ES-I3 (cell line): Measurements from ENCODE around the gene KIF22.
A peak's percentile ranks its signal among the peaks of the same experiment; 100 is the strongest.
"Not testable (repeated sequence)": the region's sequence is repeated elsewhere in the genome, so short reads cannot be mapped to it uniquely, and the experiment has no call there.

Source experiments
- H3K36me3 ChIP-seq: 2 replicates; pipeline ENCODE4 v1.6.1; 2013; ENCODE audit warnings: mild to moderate bottlenecking, low read length, control low read depth, moderate library complexity; ENCODE audit not compliant: insufficient read depth
- H3K4me1 ChIP-seq: 2 replicates; pipeline ENCODE4 v1.6.1; 2013; ENCODE audit warnings: mild to moderate bottlenecking, control low read depth, low read length; ENCODE audit not compliant: insufficient read depth
- H3K9ac ChIP-seq: 2 replicates; pipeline ENCODE4 v1.6.1; 2013; ENCODE audit warnings: low read depth, mild to moderate bottlenecking, low read length, moderate library complexity
- H3K9me3 ChIP-seq: 2 replicates; pipeline ENCODE4 v1.6.1; 2013; ENCODE audit warnings: mild to moderate bottlenecking, low read length, moderate library complexity; ENCODE audit not compliant: control insufficient read depth, insufficient read depth

KIF22 gene

DNA sequence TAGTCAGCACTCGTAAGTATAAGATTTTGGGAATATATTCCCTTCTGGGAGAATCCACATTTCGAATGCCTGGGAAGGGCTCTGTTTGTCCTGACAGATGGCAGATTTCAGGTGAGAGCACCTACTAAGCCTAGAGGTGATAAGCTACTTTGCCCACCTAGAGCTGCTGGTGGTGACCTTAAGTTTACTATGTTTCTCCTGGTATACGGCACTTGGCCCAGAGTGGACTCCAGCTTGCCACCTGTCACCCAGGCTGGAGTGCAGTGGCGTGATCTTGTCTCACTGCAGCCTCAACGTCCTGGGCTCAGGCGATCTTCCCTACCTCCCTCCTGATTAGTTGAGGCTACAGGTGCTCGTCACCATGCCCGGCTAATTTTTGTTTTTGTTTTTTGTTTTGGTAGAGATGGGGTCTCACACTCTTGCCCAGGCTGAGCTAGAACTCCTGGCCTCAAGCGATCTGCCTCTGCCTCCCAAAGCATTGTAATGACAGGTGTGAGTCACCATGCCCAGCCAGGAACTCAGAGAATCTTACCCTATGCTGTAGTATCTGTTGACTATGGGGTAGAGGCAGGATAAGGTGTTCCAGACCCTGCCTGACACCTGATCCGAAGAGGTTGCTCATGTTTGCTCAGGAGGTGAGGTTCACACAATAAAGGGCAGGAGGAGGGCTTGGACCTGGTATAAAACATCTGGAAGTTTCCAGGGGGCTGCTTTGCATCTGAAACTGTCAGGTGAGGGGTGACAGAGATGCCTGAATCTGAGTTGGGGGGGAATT is 12.8 kb upstream of the KIF22 start, which contains the start of gene ZG16:
ZG16 (plus strand) TSS at position 681 of the 775 bp plus-strand sequence. CDS start 1,011 bp downstream, outside the sequence.
- Histone ChIP-seq H3K9ac (no peak within 1 kb of the TSS), H3K36me3 (no peaks in the 10 kb centered on the region), H3K4me1 (peaks cover 5% of the 10 kb centered on the region; the same call in 1 of the 2 replicates), H3K9me3 (no peaks in the 10 kb centered on the region)

DNA sequence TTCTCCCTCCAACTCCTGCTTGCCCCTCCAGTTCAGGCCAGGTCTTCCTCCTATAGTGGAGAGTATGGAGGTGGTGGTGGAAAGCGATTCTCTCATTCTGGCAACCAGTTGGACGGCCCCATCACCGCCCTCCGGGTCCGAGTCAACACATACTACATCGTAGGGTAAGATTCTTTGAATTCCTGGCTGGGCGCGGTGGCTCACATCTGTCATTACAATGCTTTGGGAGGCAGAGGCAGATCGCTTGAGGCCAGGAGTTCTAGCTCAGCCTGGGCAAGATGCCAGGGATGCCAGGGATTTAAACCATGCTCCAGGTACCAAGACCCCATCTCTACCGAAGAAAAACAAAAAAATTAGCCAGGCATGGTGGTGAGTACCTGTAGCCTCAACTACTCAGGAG is 11.1 kb upstream of the KIF22 start:
- Histone ChIP-seq H3K9me3 (no peaks in the 10 kb centered on the region), H3K36me3 (no peaks in the 10 kb centered on the region), H3K9ac (no peak overlapping the region), H3K4me1 (peaks cover 5% of the 10 kb centered on the region; the same call in 1 of the 2 replicates)

DNA sequence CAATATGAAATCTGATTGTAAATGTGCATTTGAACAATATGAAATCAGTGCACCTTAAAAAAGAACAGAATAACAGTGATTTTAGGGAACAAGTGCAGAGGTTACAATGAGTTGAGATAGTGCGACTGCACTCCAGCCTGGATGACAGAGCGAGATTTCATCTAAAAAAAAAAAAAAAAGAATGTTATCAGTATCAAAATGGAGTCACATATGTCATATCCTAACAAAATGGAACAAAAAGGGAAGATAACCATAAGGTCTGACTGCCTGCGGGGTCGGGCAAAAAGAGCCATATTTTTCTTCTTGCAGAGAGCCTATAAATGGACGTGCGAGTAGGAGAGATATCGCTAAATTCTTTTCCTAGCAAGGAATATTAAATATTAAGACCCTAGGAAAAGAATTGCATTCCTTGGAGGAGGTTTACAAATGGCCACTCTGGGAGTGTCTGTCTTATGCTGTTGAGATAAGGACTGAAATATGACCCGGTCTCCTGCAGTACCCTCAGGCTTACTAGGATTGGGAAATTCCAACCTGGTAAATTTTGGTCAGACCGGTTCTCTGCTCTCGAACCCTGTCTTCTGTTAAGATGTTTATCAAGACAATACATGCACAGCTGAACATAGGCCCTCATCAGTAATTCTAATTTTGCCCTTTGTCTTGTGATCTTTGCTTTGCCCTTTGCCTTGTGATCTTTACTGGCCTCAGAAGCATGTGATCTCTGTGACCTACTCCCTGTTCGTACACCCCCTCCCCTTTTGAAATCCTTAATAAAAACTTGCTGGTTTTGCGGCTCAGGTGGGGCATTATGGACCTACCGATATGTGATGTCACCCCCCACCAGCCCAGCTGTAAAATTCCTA is 7.2 kb upstream of the KIF22 start:
- H3K9me3 ChIP-seq, H3K4me1 ChIP-seq, H3K36me3 ChIP-seq, H3K9ac ChIP-seq: not testable (repeated sequence)

DNA sequence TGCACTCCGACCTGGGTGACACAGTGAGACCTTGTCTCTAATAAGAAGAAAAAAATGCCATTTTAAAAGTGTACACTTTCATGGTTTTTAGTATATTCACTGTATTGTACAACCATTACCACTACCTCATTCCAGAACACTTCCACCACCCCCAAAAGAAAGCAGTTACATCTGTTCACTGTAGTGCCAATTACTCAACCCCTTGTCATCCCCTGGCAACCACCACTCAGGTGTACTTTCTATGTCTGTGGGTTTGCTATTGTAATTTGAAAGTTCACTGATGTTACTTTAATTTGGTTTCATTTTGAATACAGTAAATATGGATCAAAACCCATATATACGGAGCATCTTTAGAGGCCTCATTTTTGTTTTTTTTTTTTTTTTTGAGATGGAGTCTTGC is 6.4 kb upstream of the KIF22 start:
- no peaks in the 10 kb centered on the region for H3K4me1 ChIP-seq
- no peaks in the 10 kb centered on the region for H3K36me3 ChIP-seq
- no peak overlapping the region for H3K9ac ChIP-seq
- H3K9me3 ChIP-seq = no peaks in the 10 kb centered on the region

DNA sequence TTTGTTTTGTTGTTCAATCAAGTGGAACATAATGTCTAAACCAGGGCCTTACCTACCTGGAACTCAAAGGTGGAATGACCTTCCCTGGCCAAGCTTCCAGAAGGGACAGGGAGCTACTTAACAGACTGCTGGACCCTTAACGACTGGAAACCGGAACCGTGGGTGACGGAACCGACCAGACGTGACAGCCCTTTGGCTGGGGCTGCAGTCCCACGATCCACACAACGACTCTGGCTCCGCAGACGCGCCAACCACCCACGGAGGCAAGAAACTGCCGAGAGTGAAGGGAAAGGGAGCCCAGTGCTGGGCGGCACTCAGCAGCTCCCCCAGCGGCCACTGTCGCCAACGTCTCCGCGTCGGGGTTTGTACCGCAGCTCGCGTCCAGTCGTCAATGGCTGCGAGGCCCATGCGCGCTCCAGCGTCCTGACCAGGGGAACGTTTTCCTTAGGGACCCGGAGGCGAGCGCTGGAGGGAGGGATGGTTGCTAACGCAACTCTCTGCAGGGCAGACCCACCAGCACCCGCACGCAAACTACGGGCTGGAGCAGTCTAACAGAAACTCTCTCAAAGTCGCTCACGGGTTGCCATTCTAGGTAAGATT is 5.5 kb upstream of the KIF22 start:
- Histone ChIP-seq H3K36me3 (no peaks in the 10 kb centered on the region), H3K4me1 (no peaks in the 10 kb centered on the region), H3K9me3 (no peaks in the 10 kb centered on the region), H3K9ac (peak overlapping the region; percentile 47; the same call in 1 of the 2 replicates)

DNA sequence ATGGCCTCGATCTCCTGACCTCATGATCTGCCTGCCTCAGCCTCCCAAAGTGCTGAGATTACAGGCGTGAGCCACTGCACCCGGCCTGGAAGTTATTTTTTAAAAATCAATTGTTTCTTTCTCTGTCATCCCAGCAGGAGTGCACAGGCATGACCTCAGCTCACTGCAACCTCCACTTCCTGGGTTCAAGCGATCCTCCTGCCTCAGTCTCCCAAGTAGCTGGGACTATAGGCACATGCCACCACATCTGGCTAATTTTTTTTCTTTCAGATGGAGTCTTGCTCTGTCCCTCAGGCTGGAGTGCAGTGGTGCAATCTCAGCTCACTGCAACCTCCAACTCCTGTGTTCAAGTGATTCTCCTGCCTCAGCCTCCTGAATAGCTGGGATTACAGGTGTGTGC is 3.4 kb upstream of the KIF22 start:
- H3K36me3 ChIP-seq, H3K9ac ChIP-seq, H3K9me3 ChIP-seq, H3K4me1 ChIP-seq: not testable (repeated sequence)

DNA sequence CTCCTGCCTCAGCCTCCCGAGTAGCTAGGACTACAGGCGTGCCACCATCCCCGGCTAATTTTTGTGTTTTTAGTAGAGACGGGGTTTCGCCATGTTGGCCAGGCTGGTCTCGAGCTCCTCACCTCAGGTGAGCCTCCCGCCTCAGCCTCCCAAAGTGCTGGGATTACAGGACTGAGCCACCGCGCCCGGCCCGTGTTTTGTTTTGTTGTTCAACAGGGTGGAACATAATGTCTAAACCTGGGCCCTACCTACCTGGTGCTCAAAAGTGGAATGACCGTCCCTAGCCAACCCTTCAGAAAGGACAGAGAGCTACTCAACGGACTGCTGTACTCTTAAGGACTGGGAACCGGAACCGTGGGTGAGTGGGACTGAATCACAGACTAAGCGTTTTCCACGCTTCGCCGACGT is 772 bp upstream of the KIF22 start:
- Histone ChIP-seq H3K9ac (peak overlapping the region; percentile 79), H3K36me3 (no peaks in the 10 kb centered on the region; the same call in 1 of the 2 replicates), H3K4me1 (peaks cover 8% of the 10 kb centered on the region), H3K9me3 (no peaks in the 10 kb centered on the region)

DNA sequence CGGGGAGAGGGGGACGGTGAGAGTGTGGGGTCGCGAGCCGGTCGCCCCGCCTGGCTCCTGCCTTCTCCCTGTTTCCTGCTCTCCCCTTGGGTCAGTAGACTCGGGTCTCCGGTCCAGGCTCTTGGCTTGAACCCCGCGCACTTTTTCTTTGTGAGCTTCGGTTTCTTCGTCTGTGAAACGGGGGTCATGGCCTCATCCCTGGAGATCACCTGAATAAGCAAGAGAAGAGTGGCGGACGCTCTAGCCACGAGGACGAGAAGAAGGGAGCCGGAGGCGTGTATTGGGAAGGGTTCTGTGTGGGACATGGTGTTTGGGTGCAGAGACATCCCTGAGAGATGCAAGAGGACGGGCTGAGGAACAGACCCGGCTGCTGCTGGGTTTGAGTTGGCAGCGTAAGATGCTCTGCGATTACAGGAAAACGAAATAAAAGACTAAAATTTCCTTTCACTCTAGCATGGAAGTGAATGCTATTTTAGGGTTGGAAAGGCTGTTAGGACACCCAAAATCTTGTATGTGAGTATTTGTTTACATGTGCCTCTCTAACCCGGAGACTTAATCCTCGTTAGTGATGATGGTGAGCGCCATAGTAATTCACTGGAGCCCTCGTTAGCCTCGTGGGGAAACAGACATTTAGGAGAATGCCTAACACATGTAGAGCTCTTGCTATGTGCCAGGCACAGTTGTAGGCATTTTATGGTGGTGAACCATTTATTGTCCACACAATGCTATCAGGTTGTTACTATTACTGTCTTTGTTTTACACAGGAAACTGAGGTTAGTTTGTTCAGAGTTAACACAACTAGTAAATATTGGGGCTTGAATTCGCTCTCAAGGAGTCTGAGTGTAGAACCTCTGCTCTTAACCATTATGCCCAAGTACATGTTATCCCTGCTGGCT is 646 bp downstream of the KIF22 start:
- H3K9me3 ChIP-seq = no peaks in the 10 kb centered on the region
- peak overlapping the region; percentile 95 for H3K9ac ChIP-seq
- H3K36me3 ChIP-seq = no peaks in the 10 kb centered on the region; the same call in 1 of the 2 replicates
- H3K4me1 ChIP-seq = peaks cover 8% of the 10 kb centered on the region

DNA sequence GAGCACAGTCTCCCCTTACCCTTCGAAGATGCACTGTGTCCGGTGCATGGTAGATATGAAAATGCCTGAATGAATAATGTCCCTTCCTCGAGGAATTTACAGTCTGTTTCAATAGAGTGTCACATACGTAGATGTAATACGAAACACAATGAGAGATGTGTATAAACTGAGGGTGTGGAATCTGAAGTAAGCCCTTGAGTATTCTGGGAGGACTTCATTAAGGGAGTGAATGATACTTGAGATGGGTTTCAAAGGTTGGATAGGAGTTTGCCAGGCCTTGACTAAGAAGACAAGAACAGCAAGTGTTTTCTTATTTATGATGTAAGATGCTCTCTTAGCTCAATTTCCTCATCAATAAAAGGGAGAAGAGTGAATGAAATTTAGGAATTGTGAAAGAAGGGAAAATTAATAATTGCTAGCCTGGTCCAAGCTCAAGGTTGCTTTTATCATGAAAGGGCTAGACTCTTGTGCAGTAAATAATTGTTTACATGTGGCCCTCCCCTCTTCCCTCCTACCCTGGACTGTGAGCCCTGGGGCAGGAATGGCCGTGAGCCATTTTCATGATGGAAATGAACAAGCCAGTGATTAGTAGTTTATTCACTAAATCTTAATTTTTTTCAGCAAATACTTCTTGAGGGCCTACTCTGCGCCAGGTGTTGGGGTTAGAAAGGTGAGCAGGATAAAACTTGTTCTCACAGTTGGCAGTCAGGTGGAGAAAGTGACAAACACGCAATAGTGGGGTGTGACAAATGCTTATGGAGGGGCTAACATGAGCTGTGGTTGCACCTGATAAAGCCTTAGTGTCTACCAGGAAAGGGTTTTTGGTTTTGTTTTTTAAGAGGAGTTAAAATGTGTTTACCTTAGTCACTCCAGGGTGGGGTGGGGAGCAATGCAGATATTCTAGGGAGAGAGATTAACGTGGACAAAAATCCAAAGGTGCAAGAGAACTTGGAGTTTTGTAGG is 1.6 kb downstream of the KIF22 start:
- H3K9me3 ChIP-seq = no peaks in the 10 kb centered on the region
- H3K4me1 ChIP-seq = peaks cover 8% of the 10 kb centered on the region
- peak overlapping the region; percentile 95; the same call in 1 of the 2 replicates for H3K9ac ChIP-seq
- peaks cover 6% of the 10 kb centered on the region for H3K36me3 ChIP-seq

DNA sequence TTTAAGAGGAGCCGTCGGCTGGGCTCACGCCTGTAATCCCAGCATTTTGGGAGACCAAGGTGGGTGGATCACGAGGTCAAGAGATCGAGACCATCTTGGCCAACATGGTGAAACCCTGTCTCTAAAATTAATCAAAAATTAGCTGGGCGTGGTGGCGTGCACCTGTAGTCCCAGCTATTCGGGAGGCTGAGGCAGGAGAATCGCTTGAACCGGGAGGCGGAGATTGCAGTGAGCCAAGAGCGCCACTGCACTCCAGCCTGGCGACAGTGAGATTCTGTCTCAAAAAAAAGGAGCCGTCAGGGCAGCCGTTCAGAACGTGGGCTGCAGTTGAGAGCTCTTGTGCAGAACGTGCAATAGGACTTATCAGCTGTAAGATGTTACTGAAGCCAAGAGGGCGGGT is 2.6 kb downstream of the KIF22 start:
- H3K36me3 ChIP-seq = peaks cover 14% of the 10 kb centered on the region
- H3K9ac ChIP-seq, H3K4me1 ChIP-seq, H3K9me3 ChIP-seq: not testable (repeated sequence)

DNA sequence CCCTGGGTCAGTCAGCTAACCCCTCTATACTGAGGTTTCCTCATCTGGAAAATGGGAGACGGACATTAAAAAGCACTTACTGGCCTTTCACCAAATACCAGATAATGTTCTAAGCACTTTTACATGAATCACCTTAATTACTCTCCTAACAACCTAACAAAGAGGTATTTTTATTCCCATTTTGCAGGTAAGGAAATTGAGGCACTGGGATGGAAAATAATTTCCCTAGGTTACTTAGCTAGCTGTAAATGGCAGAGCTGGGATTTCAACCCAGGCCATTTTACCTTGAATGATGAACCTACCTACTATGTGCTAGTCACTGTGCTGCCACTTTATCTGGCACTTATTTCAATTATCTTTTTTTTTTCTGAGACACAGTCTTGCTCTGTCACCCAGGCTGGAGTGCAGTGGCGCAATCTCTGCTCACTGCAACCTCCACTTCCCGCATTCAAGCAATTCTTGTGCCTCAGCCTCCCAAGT is 3.7 kb downstream of the KIF22 start:
- H3K9ac ChIP-seq = no peak overlapping the region
- peaks cover 23% of the 10 kb centered on the region for H3K36me3 ChIP-seq
- peaks cover 8% of the 10 kb centered on the region for H3K4me1 ChIP-seq
- H3K9me3 ChIP-seq = no peaks in the 10 kb centered on the region

DNA sequence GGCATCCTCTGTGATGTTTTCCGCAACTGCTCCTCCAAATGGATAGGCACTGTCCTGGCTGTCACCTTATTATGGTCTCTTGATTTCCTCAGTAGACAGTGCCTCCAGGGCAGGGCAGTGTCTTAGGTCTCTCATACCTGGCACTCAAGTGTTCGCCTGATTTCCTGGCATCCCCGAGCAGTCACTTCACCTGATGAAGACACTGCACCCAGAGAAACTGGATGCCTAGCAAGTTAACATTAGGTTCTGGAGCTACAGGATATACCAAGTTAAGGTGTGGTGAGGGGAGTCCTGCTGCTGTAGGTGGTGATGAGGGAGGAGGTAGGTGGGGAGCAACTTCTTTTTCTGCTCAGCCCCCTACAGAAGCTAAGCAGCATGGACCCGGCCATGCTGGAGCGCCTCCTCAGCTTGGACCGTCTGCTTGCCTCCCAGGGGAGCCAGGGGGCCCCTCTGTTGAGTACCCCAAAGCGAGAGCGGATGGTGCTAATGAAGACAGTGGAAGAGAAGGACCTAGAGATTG is 11.9 kb downstream of the KIF22 start:
- Histone ChIP-seq H3K4me1 (no peaks in the 10 kb centered on the region), H3K36me3 (peaks cover 30% of the 10 kb centered on the region), H3K9me3 (no peaks in the 10 kb centered on the region), H3K9ac (no peak overlapping the region)

DNA sequence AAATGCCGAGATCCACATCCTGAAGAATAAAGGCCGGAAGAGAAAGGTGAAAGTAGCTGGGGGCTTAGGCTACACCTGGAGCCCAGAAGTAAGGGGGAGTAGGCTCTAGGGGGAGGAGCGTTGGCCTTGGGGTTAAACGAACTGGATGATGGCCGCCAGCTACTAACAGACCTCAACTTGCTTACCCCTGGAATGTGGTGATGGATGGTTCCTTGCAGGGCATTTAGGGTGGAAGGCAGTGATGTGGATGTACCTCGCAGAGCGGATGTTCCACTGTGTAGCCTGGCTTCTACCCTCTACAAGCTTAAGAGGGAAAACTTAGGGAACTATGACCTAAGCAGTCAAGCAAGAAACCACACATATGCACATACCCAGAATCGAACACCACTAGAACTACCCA is 13.5 kb downstream of the KIF22 start:
- Histone ChIP-seq H3K9ac (no peak overlapping the region), H3K4me1 (peaks cover 6% of the 10 kb centered on the region), H3K9me3 (no peaks in the 10 kb centered on the region), H3K36me3 (peaks cover 18% of the 10 kb centered on the region)
